GM12891 (cell line): ENCODE results near the gene AGGF1. TPM values are rescaled to one million over a fixed set of nuclear protein-coding genes. Genes with fewer than 3 reads are reported as not detected.
A peak's percentile ranks its signal among the peaks of the same experiment; 100 is the strongest.
"Not testable (repeated sequence)": the region's sequence is repeated elsewhere in the genome, so short reads cannot be mapped to it uniquely, and the experiment has no call there.

ENCODE experiments used
- DNase-seq: peaks from one replicate; pipeline ENCODE4 v3.0.0; 2011; ENCODE audit warnings: low spot score; ENCODE audit not compliant: insufficient read length
- FAIRE-seq: peaks from 2 replicates; lab custom pipeline; 2011; peaks lifted over from hg19 to GRCh38; lab: Jason Lieb, UNC
- PAX5 ChIP-seq: IDR thresholded peaks from 2 replicates; pipeline ENCODE4 v1.6.1; 2011; ENCODE audit warnings: low read length, moderate library complexity, mild to moderate bottlenecking; ENCODE audit not compliant: insufficient read depth, severe bottlenecking
- POLR2A ChIP-seq: IDR thresholded peaks from 2 replicates; pipeline ENCODE4 v1.6.1; 2011; ENCODE audit warnings: low read depth, low read length, control low read depth
- POLR2AphosphoS5 ChIP-seq: IDR thresholded peaks from 2 replicates; pipeline ENCODE4 v1.6.1; 2011; ENCODE audit warnings: low read depth, low read length, control low read depth
- POU2F2 ChIP-seq: IDR thresholded peaks from 2 replicates; pipeline ENCODE4 v1.6.1; 2011; ENCODE audit warnings: low read depth, mild to moderate bottlenecking, control low read depth, low read length, moderate library complexity
- SPI1 ChIP-seq: IDR thresholded peaks from 2 replicates; pipeline ENCODE4 v1.6.1; 2011; ENCODE audit warnings: low read depth, low read length, control low read depth
- TAF1 ChIP-seq: IDR thresholded peaks from 2 replicates; pipeline ENCODE4 v1.6.1; 2011; ENCODE audit warnings: low read depth, low read length, control low read depth
- polyA plus RNA-seq: library from polyadenylated mRNA; unstranded; fragments of >200 nt; gene quantifications from one replicate; pipeline ENCODE4 v1.2.1, GENCODE V29; 2012; ENCODE audit warnings: low read depth, missing spikeins, inconsistent platforms; ENCODE audit not compliant: missing spikeins

The AGGF1 gene, protein sequence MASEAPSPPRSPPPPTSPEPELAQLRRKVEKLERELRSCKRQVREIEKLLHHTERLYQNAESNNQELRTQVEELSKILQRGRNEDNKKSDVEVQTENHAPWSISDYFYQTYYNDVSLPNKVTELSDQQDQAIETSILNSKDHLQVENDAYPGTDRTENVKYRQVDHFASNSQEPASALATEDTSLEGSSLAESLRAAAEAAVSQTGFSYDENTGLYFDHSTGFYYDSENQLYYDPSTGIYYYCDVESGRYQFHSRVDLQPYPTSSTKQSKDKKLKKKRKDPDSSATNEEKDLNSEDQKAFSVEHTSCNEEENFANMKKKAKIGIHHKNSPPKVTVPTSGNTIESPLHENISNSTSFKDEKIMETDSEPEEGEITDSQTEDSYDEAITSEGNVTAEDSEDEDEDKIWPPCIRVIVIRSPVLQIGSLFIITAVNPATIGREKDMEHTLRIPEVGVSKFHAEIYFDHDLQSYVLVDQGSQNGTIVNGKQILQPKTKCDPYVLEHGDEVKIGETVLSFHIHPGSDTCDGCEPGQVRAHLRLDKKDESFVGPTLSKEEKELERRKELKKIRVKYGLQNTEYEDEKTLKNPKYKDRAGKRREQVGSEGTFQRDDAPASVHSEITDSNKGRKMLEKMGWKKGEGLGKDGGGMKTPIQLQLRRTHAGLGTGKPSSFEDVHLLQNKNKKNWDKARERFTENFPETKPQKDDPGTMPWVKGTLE
- 8.1 TPM for polyA plus RNA-seq

- peak; percentile 91 for TF ChIP-seq POLR2A
- no peak for TF ChIP-seq POU2F2
- TF ChIP-seq TAF1, result peak; percentile 68
- TF ChIP-seq SPI1, result peak; percentile 36
- TF ChIP-seq PAX5, result no peak
- TF ChIP-seq POLR2AphosphoS5, result peak; percentile 68; the same call in 1 of the 2 replicates
- FAIRE-seq (peak; percentile 99), DNase-seq (peak; percentile 76)
Observed at GRCh38 chr5:77030097-77031071, at the start of gene AGGF1. Gene AGGF1 (plus strand): TSS chr5:77030404. CDS start chr5:77030767, 363 bp downstream.

DNA sequence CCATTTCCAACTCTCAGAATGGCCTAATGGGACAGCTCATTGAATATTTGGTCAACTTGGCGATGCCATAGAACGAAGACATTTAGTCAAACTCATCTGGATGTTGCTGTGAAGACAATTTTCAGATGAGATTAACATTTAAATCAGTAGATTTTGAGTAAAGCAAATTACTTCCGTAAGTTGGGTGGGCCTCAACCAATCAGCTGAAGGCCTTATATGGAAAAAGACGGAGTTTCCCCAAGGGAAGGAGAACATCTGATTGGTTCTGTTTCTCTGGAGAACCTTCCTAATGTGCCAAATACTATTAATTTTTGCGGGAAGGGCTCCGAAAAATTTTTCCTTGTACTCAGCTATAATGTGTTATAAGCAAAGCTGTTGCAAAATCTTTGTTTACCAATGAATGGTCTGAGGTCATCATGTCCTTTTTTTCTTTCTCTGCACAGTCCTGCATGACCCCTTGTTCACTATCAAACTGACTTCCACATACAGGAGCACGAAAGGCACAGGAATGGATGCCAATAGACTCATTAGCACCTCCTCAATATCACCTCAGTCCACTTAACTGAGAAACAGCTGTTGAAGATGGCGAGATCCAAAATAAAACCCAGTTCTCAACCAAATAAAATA, 49.6 kb upstream of the AGGF1 start:
- no peak for DNase-seq
- TF ChIP-seq POLR2AphosphoS5, result no peak
- no peak for TF ChIP-seq POU2F2
- no peak for TF ChIP-seq POLR2A
- no peak for TF ChIP-seq TAF1
- no peak for TF ChIP-seq SPI1
- TF ChIP-seq PAX5, result no peak
- FAIRE-seq, result no peak

- TF ChIP-seq SPI1 (no peak), TAF1 (no peak), POU2F2 (no peak)
- no peak for FAIRE-seq
- no peak for DNase-seq
Observed at GRCh38 chr5:76982450-76982849, 47.8 kb upstream of the AGGF1 start.

- FAIRE-seq (no peak), DNase-seq (no peak)
- TF ChIP-seq TAF1 (no peak), POU2F2 (no peak), PAX5 (no peak), SPI1 (no peak), POLR2AphosphoS5 (no peak), POLR2A (no peak)
Observed at GRCh38 chr5:76983468-76983867, 46.7 kb upstream of the AGGF1 start.

- DNase-seq, result no peak
- FAIRE-seq, result no peak
- TF ChIP-seq POLR2AphosphoS5 (no peak), TAF1 (no peak), POLR2A (no peak), PAX5 (no peak), SPI1 (no peak), POU2F2 (no peak)
Observed at GRCh38 chr5:76986825-76987526, 43.2 kb upstream of the AGGF1 start.

GRCh38 chr5:76990899-76991459, 39.2 kb upstream of the AGGF1 start:
- DNase-seq (no peak), FAIRE-seq (no peak)
- TF ChIP-seq POU2F2, result no peak
- no peak for TF ChIP-seq PAX5
- TF ChIP-seq SPI1, result no peak
- no peak for TF ChIP-seq TAF1
- no peak for TF ChIP-seq POLR2AphosphoS5
- no peak for TF ChIP-seq POLR2A

- DNase-seq, FAIRE-seq: not testable (repeated sequence)
Observed at GRCh38 chr5:76993436-76993835, 36.8 kb upstream of the AGGF1 start.

- DNase-seq (no peak), FAIRE-seq (no peak)
Observed at GRCh38 chr5:76994337-76994736, 35.9 kb upstream of the AGGF1 start.

GRCh38 chr5:76998251-76998650, 32.0 kb upstream of the AGGF1 start:
- not testable (repeated sequence) for DNase-seq, FAIRE-seq

More at GRCh38 chr5:76994337-76994736, 35.9 kb upstream of the AGGF1 start:
- no peak for TF ChIP-seq SPI1
- TF ChIP-seq POLR2A, result no peak
- no peak for TF ChIP-seq POU2F2
- no peak for TF ChIP-seq POLR2AphosphoS5
- TF ChIP-seq PAX5, result no peak
- no peak for TF ChIP-seq TAF1
